Activated CD8-positive, alpha-beta memory T cell treated with anti-CD3 and anti-CD28 coated beads, Interleukin-2, amount 50 U/mL, for 4 hours (primary cell): ENCODE measurements around the gene BRSK1.
"Not testable (repeated sequence)": the region's sequence is repeated elsewhere in the genome, so short reads cannot be mapped to it uniquely, and the experiment has no call there.

Experiments used
- DNase-seq: peaks from one replicate; pipeline ENCODE4 v3.0.0-alpha.2; 2020

BRSK1 gene

GRCh38 chr19:55305491-55305890, 21.7 kb downstream of the BRSK1 start:
- DNase-seq = peak; percentile 53

DNA sequence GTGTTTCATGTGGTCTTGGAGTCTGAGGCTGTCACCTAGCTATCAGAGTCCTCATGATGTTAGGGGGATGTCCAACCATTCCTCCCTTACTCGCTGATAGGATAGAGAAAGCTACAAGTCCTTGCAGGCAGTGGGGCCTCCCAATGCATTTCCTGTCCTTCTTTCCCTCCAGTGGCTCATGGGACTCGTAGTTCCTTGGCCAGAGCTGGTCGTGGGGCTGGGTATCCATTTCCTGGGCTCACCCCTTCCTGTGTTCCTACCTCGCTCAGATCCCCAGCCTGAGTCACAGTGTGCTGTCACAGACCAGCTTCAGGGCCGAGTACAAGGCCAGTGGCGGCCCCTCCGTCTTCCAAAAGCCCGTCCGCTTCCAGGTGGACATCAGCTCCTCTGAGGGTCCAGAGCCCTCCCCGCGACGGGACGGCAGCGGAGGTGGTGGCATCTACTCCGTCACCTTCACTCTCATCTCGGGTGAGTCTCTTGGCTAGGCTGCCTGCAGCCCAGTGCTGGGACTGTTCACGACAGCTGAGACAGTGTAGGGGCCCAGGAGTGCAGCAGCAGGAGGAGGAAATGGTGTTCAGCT, 22.3 kb downstream of the BRSK1 start:
- DNase-seq = no peak

DNA sequence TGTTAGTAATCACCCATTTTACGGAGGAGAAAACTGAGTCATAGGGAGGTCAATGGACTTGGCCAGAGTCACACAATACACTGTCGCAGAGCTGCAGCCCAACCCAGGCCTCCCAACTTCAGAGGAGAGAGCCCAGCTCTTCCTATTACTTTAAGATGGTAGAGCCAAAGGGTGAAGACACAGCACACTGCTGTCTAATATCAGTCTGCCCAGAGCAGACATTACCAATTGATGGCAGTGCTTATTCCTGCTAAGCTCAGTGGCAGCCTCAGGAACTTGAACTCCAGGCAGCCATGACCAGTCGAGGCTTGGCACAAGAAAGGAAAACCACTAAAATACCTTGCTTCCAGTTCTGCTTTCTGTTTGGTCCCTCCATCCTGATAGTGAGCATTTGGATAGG, 22.9 kb downstream of the BRSK1 start:
- DNase-seq = no peak

GRCh38 chr19:55308281-55308680, 24.5 kb downstream of the BRSK1 start:
- no peak for DNase-seq

DNA sequence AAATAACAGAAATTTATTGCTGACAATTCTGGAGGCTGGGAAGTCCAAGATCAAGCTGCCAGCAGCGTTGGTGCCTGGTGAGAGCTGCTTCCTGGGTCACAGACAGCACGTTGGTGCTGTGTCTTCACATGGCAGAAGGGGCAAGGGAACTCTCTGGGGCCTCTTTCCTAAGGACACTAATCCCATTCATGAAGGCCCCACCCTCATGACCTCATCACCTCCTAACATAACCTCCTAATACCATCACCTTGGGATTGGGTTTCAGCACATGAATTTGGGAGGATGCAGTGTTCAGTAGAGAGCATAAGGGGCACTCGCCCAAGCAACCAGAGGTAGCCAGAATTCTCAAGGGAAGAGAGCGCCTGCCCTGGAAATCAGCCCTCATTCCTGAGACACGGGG, 25.7 kb downstream of the BRSK1 start:
- no peak for DNase-seq

- DNase-seq = no peak
Measured at GRCh38 chr19:55310498-55310897, 26.7 kb downstream of the BRSK1 start.

- DNase-seq = no peak
Measured at GRCh38 chr19:55311397-55311796, 27.6 kb downstream of the BRSK1 start.

- DNase-seq = no peak
Measured at GRCh38 chr19:55311797-55312196, 28.0 kb downstream of the BRSK1 start.

DNA sequence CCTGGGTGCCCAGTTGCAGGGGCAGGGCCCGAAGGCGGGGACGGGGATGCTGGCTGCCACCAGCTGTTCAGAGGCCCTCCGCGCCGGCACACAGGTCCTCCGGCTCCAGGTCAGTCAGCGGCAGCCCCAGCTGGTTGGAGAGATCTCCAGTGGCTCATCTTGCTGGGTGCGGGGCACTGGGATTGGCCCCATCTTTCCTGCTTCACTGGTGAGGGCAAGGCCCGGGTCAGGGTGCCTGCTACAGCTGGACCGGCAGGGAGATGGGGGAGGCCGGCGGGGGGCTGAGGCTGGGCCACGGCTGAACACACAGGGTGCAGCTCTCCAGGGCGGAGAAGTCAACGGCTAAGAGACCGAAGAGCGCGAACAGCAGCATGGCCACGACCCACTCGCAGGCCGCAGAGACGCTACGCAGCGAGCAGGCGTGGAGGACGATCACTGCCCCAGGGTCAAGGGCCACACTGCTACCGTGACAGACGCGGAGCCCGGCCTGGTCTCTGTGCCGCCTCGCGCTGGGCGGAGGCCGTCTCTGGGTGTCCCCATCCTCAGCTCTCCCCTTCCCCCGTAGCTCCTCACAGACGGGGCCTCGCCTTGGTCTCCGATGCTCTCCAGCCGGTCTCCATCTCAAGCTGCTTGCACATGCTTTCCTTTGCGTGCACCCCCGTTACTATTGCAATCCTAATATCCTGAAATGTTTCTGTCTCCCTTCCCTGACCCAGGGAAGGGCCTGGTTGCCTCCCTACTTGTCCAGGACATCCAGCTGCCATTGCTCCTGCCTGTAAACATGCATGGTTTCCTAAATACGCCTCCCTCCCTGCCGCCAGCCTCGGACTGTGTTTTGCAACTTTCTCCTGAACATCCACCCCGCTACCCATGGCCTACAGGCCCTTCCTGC, 29.1 kb downstream of the BRSK1 start:
- DNase-seq = no peak

GRCh38 chr19:55314396-55314795, 30.6 kb downstream of the BRSK1 start:
- no peak for DNase-seq

DNA sequence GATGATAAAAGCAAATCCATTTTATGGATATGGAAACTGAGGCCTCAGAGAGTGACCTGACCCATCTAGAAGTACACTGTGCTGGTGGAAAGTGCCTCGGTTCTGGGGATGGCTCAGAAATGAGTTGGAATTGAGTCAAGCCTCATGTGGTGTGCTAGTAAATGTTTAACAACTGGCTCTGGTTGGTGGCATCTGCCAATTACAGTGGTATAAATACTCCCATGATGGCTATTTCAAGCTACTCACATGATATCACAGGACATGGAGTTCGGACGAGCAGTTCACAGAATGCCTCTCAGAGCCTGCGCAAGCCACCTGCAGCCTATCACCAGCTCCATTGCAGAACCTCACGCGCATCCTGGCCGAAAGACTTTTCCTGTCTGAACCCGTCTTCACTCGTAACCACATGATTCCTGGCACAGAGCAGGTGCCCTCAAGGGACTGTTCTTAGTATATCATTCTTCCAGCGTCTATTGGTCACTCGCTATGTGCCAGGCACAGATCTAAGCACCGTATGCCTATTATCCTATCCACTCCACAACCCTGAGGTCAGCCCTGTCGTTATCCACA, 32.2 kb downstream of the BRSK1 start:
- DNase-seq = no peak

DNA sequence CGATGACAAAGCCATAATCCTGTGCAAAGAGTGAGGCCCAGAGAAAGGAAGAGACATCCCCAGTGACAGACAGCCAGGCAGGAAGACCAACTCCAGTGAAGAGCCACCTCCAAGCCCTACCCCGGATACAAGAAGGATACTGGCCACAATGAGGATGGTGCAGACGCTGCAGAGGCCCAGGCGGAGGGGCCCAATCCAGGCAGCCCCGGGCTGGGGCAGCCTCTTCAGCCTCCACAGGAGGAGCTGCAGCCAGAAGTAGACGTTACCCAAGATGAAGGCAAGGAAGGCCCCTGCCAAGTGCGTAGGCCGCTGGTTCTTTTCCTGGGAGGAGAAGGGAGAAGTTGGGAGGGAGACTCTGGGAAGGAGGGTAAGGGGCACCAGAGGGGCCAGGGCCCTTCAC, 32.8 kb downstream of the BRSK1 start:
- no peak for DNase-seq

DNA sequence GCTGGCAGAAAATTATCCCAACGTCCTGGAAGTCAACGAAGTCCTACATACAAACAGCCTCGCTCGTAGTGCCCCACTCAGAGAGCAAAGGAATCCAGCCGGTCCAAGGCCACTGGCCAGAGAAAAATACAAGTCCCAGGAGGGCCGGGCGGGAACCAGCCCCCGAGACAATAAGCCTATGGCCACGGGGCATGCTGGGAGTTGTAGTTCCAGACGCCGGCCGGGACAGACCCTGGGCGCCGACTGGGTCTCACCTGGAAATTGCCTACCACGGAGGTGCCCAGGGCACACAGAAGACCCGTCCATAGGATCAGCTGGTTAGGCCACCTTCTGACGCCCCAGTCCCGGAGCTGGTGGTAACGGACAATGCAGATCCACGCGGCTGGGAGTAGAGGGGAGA, 36.0 kb downstream of the BRSK1 start:
- DNase-seq = no peak

DNA sequence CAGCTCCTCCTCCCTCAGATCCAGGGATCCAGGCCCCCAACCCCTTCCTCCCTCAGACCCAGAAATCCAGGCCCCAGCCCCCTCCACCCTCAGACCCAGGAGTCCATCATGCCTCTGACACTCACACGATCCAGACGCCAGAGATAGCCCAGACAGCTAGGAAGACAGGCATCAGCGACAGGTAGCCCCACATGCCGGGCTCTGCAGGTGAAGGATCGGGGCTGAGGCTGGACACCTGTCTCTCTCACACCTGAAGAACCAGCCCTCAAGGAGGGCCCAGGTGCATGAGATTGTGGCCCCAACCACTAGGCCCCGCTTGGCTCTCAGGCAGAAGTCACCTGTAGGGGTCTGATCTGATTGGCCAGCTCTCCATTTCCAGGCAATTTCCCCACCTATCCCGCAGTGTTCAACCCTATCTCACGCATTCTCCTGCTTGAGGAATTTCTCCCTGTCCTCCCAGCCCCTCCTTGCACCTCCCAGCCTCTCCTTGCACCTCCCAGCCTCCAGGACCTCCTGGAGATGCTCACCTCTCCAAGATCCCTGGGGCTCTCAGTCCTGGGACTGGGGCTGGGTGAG, 37.1 kb downstream of the BRSK1 start:
- DNase-seq = no peak

DNA sequence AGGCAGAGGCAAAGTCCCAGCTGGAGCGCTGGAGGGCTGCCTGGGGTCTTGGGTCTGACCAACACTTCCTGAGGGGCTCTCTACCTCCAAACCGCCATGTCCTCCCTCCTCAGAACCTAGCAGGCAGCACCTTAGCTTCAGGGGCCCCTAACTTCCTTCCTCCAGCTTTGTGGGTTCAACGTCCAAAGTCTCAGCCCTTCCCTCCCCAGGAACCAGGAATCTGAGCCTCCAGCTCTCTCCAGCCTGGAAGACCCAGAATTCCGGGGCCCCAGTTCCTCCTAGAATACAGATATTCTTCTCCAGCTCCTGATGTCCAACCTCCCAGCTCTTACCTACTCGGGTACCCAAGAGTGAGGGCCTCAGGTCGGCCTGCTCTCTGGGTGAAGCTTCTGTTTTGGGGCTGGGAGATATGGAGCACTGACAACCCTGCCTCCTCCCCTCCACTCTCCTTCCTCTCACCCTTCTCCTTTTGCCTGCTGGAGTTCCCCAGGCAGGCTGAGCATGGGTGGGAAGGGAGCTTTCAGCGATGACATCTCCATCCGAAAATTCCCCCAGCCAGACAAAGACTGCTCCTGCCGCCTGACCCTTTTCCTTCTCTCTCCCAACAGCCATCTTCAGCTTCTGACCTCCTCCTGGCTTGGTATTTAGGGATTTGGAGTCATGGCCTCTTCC, 37.8 kb downstream of the BRSK1 start:
- no peak for DNase-seq

DNA sequence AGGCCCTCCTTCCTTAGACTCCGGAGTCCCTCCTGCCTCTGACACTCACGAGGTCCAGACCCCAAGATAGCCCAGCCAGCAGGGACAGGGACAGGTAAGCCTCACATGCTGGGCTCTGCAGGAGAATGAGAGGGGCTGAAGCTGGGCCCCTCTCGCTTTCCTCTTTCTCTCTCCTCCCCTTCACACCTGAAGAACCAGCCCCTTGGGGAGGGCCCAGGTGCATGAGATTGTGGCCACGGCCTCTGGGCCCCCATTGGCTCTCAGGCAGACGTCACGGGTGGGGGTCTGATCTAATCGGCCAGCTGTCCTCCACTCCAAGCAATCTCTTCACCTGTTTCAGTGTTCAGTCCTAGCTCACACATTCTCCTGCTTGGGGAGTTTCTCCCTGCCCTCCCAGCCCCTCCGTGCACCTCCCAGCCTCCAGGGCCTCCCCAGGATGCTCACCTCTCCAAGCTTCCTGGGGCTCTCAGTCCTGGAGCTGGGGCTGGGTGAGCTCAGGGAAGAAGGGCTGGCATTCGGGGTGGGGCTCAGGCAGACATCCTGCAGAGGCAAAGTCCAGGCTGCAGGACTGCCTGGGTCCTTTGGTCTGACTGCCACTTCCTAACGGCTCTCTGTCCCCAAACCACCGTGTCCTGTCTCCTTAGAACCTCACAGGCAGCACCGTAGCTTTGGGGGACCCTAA, 38.5 kb downstream of the BRSK1 start:
- DNase-seq = no peak

- no peak for DNase-seq
Measured at GRCh38 chr19:55324662-55325061, 40.9 kb downstream of the BRSK1 start.

DNA sequence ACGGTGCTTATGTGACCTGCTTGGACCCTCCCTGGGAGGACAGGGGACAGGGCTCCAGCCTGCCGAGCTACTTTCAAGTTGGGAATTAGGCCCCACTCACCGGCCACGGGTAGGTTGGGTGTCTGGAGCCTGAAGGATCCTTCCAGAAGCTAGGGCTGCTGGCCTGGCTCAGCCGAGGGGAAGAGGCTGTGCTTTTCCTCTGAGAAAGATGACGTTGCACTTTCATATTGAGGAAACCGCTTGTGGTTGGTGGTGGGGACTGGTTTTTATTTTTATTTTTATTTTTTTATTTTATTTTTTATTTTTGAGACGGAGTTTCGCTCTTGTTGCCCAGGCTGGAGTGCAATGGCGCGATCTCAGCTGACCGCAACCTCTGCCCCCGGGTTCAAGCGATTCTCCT, 41.4 kb downstream of the BRSK1 start, which contains the start of gene TMEM150B:
TSS of gene TMEM150B (minus strand) at position 170 of the 400 bp plus-strand sequence. CDS start 4,305 bp downstream, outside the sequence.
- DNase-seq = no peak

- not testable (repeated sequence) for DNase-seq
Measured at GRCh38 chr19:55328774-55329318, 45.0 kb downstream of the BRSK1 start.

DNA sequence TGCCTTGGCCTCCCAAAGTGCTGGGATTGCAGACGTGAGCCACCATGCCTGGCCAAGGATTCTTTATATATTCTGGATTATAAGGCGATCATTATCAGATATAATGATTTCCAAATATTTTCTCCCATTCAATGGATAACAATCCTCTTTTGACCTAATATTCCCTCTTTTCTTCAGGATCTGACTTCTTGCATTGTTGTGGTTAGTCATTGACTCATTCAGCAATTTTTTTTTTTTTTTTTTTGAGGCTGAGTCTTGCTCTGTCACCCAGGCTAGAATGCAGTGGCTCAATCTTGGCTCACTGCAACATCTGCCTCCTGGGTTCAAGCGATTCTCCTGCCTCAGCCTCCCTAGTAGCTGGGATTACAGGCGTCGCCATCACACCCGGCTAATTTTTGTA, 46.0 kb downstream of the BRSK1 start:
- DNase-seq = not testable (repeated sequence)

DNA sequence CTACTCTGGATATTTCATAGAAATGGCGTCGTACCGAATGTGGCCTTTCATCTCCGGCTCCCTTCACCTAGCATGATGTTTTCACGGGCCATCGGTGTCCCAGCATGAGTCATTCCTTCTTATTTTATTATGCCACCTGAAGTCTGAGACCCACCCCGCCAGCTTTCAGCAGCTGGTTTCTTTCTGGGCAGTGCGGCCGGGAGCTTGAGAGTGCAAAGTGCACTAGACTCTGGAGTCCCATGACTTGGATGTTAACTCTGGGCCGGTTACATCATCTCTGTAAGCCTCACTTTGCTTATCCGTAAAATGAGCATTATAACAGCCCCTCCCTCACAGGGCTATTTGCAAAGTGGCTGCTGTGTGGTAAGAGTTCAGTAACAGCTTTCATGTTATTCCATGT, 50.1 kb downstream of the BRSK1 start:
- no peak for DNase-seq

- DNase-seq = no peak
Measured at GRCh38 chr19:55336101-55336500, 52.3 kb downstream of the BRSK1 start.
